HCT116 (cell line): ENCODE results near the gene KCNH6. TPM values are rescaled to one million over a fixed set of nuclear protein-coding genes. Genes with fewer than 3 reads are reported as not detected.
A peak's percentile ranks its signal among the peaks of the same experiment; 100 is the strongest.

Source experiments
- ATAC-seq: fragments of 200-7000 bp; cut with Tn5 transposase; 2 replicates; pipeline ENCODE4 v1.9.1; 2020; ENCODE audit warnings: mild to moderate bottlenecking, moderate library complexity
- BruUV-seq: library from RNA; stranded (reverse); fragments of 400-500 nt; replicated peaks from 2 replicates; lab custom pipeline; 2021; lab: Mats Ljungman, UMichigan
- CTCF ChIA-PET: fragments of 300-600 bp; sonication (Branson Sonifier 250); formaldehyde crosslinking; loops from one replicate; lab custom pipeline; 2021; ENCODE audit warnings: antibody characterized with exemption; lab: Charles Lee
- POLR2A ChIA-PET: fragments of 300-600, 350-600 bp; sonication (Branson Sonifier 250); formaldehyde crosslinking; loops from one replicate; lab custom pipeline; 2021; ENCODE audit warnings: antibody characterized with exemption; lab: Charles Lee
- RAD21 ChIA-PET, 2 experiments: fragments of 300-600 bp; sonication (Branson Sonifier 250); formaldehyde crosslinking; loops; one replicate each; lab custom pipeline; 2023; ENCODE audit warnings: low total read pairs in 2 of 2; ENCODE audit not compliant: uncharacterized antibody in 2 of 2, unreplicated experiment in 2 of 2, low non-redundant PET in 1 of 2; lab: Charles Lee
- DNase-seq: peaks from one replicate; pipeline ENCODE4 v3.0.0-alpha.2; 2010; ENCODE audit warnings: low read depth, low spot score
- H2AFZ ChIP-seq: fragments of 200-600 bp; shearing (Covaris generic), sonication (generic); 2 replicates; pipeline ENCODE4 v1.6.1; 2017; ENCODE audit warnings: low read depth, mixed run types, mixed read lengths, antibody characterized with exemption, low read length; ENCODE audit not compliant: poor library complexity, severe bottlenecking
- H3K27ac ChIP-seq: 2 replicates; pipeline ENCODE4 v1.5.1; 2012; ENCODE audit warnings: low read depth, low read length
- H3K27me3 ChIP-seq: fragments of 200-600 bp; sonication (generic); 2 replicates; pipeline ENCODE4 v1.6.1; 2016; ENCODE audit warnings: mixed run types, low read length, mixed read lengths; ENCODE audit not compliant: insufficient read depth
- H3K36me3 ChIP-seq, 2 experiments: fragments of 200-500 bp in 1 of 2; fragments of 200-600 bp in 1 of 2; sonication (Bioruptor generic) in 1 of 2; sonication (generic) in 1 of 2; 2 replicates each; pipeline versions ENCODE4 v1.5.1 to v1.6.1; 2014 to 2016; ENCODE audit warnings: low read length in 2 of 2, inconsistent platforms in 1 of 2, mixed read lengths in 1 of 2, mixed run types in 1 of 2; ENCODE audit not compliant: insufficient read depth in 2 of 2, control insufficient read depth in 1 of 2
- H3K4me1 ChIP-seq, 2 experiments: fragments of 200-600 bp in 1 of 2; sonication (generic) in 1 of 2; 2 replicates each; pipeline versions ENCODE4 v1.5.1 to v1.6.1; 2012 to 2017; ENCODE audit warnings: low read length in 2 of 2, inconsistent platforms in 1 of 2, mild to moderate bottlenecking in 1 of 2, mixed read lengths in 1 of 2, mixed run types in 1 of 2, moderate library complexity in 1 of 2; ENCODE audit not compliant: insufficient read depth in 2 of 2, control insufficient read depth in 1 of 2
- H3K4me2 ChIP-seq: fragments of 200-600 bp; sonication (generic); 2 replicates; pipeline ENCODE4 v1.6.1; 2017; ENCODE audit warnings: mixed run types, low read length, mixed read lengths
- H3K4me3 ChIP-seq, 2 experiments: fragments of 200-600 bp in 1 of 2; sonication (generic) in 1 of 2; replicated peaks in 1 of 2; 2 replicates each; pipeline ENCODE4 v1.5.1; 2011 to 2016; ENCODE audit warnings: low read length in 2 of 2, control low read depth in 1 of 2, low read depth in 1 of 2, mild to moderate bottlenecking in 1 of 2, mixed read lengths in 1 of 2, mixed run types in 1 of 2
- H3K79me2 ChIP-seq: fragments of 200-600 bp; sonication (generic); 2 replicates; pipeline ENCODE4 v1.6.1; 2017; ENCODE audit warnings: mild to moderate bottlenecking, mixed run types, low read length, moderate library complexity, mixed read lengths; ENCODE audit not compliant: insufficient read depth
- H3K9ac ChIP-seq: fragments of 200-600 bp; sonication (generic); 2 replicates; pipeline ENCODE4 v1.6.1; 2016; ENCODE audit warnings: low read length, mixed read lengths
- H3K9me2 ChIP-seq: fragments of 200-600 bp; sonication (generic), shearing (Covaris generic); 2 replicates; pipeline ENCODE4 v1.6.1; 2017; ENCODE audit warnings: mixed run types, mild to moderate bottlenecking, moderate library complexity; ENCODE audit not compliant: insufficient read depth
- H3K9me3 ChIP-seq, 2 experiments: fragments of 200-500 bp in 1 of 2; fragments of 200-600 bp in 1 of 2; sonication (Bioruptor generic) in 1 of 2; sonication (generic) in 1 of 2; 2 replicates each; pipeline ENCODE4 v1.6.1; 2014 to 2017; ENCODE audit warnings: low read length in 2 of 2, mixed read lengths in 2 of 2, inconsistent platforms in 1 of 2, low read depth in 1 of 2, mild to moderate bottlenecking in 1 of 2, mixed run types in 1 of 2, moderate library complexity in 1 of 2; ENCODE audit not compliant: control insufficient read depth in 1 of 2, insufficient read depth in 1 of 2
- H4K20me1 ChIP-seq: fragments of 200-600 bp; sonication (generic), shearing (Covaris generic); 2 replicates; pipeline ENCODE4 v1.6.1; 2017; ENCODE audit warnings: mixed run types, mild to moderate bottlenecking, moderate library complexity; ENCODE audit not compliant: insufficient read depth
- CBX3 ChIP-seq: IDR thresholded peaks from 2 replicates; pipeline ENCODE4 v1.6.1; 2012; ENCODE audit warnings: low read depth
- CEBPB ChIP-seq: IDR thresholded peaks from 2 replicates; pipeline ENCODE4 v1.6.1; 2012; ENCODE audit warnings: low read depth
- EGR1 ChIP-seq: IDR thresholded peaks from 2 replicates; pipeline ENCODE4 v1.6.1; 2012; ENCODE audit warnings: low read depth
- ELF1 ChIP-seq: IDR thresholded peaks from 2 replicates; pipeline ENCODE4 v1.6.1; 2012; ENCODE audit warnings: low read depth, borderline replicate concordance
- EZH2 ChIP-seq: fragments of 200-600 bp; sonication (generic); IDR thresholded peaks from 2 replicates; pipeline ENCODE4 v1.6.1; 2017; ENCODE audit warnings: antibody characterized with exemption, mixed run types
- EZH2phosphoT487 ChIP-seq: fragments of 200-600 bp; IDR thresholded peaks from 2 replicates; pipeline ENCODE4 v1.6.1; 2018; ENCODE audit warnings: antibody characterized with exemption, borderline replicate concordance
- FOSL1 ChIP-seq: IDR thresholded peaks from 2 replicates; pipeline ENCODE4 v1.6.1; 2012; ENCODE audit warnings: low read depth
- JUND ChIP-seq: IDR thresholded peaks from 2 replicates; pipeline ENCODE4 v1.6.1; 2012
- POLR2A ChIP-seq: IDR thresholded peaks from 2 replicates; pipeline ENCODE4 v1.7.0; 2011; ENCODE audit warnings: borderline replicate concordance; ENCODE audit not compliant: insufficient read depth, insufficient read length; ENCODE audit errors: extremely low read depth
- POLR2AphosphoS5 ChIP-seq: IDR thresholded peaks from 2 replicates; pipeline ENCODE4 v1.6.1; 2011; ENCODE audit warnings: mild to moderate bottlenecking, low read depth, low read length, moderate library complexity
- RAD21 ChIP-seq: IDR thresholded peaks from 2 replicates; pipeline ENCODE4 v1.6.1; 2012; ENCODE audit warnings: low read depth, mild to moderate bottlenecking
- SIN3A ChIP-seq: IDR thresholded peaks from 2 replicates; pipeline ENCODE4 v1.6.1; 2012; ENCODE audit warnings: low read depth
- SP1 ChIP-seq: IDR thresholded peaks from 2 replicates; pipeline ENCODE4 v1.6.1; 2012; ENCODE audit warnings: low read depth
- TCF7L2 ChIP-seq: IDR thresholded peaks from 2 replicates; pipeline ENCODE4 v1.7.0; 2011; ENCODE audit warnings: borderline replicate concordance, inconsistent platforms; ENCODE audit not compliant: insufficient read depth, insufficient read length; ENCODE audit errors: extremely low read depth
- YY1 ChIP-seq: IDR thresholded peaks from 2 replicates; pipeline ENCODE4 v1.6.1; 2011; ENCODE audit warnings: low read length, low read depth, moderate library complexity, mild to moderate bottlenecking; ENCODE audit not compliant: insufficient replicate concordance; ENCODE audit errors: extremely low read depth
- ZFX ChIP-seq: fragments of 450-650 bp; IDR thresholded peaks from 2 replicates; pipeline ENCODE4 v1.6.1; 2017
- intact Hi-C: fragments of 100-400 bp; cut with micrococcal nuclease; formaldehyde crosslinking; loops from 2 replicates; pipeline ENCODE4 v1.10.0; 2022
- total RNA-seq: library from RNA; stranded (reverse); gene quantifications from one replicate; pipeline ENCODE4 v1.2.1, GENCODE V29; 2021; ENCODE audit not compliant: unreplicated experiment
- TF ChIP-seq, protein P1 (sequence below): IDR thresholded peaks from 2 replicates; pipeline ENCODE4 v1.6.1; 2012
- TF ChIP-seq, protein P2 (sequence below): IDR thresholded peaks from 2 replicates; pipeline ENCODE4 v1.6.1; 2012; ENCODE audit warnings: low read depth
- TF ChIP-seq, protein P3 (sequence below): IDR thresholded peaks from 2 replicates; pipeline ENCODE4 v1.6.1; 2011; ENCODE audit warnings: mild to moderate bottlenecking, low read length, moderate library complexity; ENCODE audit not compliant: insufficient replicate concordance; ENCODE audit errors: extremely low read depth
- TF ChIP-seq, protein P4 (sequence below): IDR thresholded peaks from 2 replicates; pipeline ENCODE4 v1.6.1; 2012

The KCNH6 gene
- total RNA-seq, 1 experiment from 2014 or later, result not detected

DNA sequence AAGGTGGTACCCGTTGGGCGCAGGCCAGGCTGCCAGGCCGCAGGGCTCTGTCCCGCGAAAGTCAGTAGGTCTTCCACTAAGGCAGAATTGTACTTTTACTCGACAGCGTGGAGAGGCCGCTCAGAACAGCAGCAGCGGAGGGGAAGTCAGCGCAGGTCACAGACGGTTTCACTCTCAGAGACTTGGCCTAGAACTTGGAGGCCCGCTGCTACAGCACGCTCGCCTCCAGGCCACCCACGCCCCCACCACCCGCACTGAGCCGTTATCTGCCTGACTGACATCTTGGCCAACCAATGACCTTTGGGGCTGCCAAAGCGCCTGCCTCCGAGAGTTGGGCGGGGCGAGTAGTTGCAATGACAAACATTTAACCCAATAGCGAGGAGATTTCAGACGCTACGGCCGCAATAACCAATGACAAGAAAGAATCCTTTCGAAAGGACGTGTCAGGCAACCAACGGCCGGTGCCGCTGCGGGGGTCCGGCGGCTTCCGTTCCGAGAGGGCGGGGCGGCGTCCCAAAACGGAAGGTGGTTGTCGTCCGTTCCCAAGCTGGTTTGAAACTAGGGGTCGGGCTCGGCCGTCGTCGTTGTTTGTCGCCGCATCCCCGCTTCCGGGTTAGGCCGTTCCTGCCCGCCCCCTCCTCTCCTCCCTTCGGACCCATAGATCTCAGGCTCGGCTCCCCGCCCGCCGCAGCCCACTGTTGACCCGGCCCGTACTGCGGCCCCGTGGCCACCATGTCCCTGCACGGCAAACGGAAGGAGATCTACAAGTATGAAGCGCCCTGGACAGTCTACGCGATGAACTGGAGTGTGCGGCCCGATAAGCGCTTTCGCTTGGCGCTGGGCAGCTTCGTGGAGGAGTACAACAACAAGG, 27.0 kb downstream of the KCNH6 start, which contains the start of gene DCAF7:
Gene DCAF7, plus strand, starts transcription at position 532 of the 871 bp plus-strand sequence. Its CDS starts 201 bp downstream, at position 733.
- intact Hi-C loops, result loop anchor here (5.0 kb wide), 1 partner anchor 52 kb away; the partner anchor contains the start of gene TACO1
- no peaks in the 10 kb centered on the region for H3K9me3 ChIP-seq
- peaks cover 0 to 7% of the 10 kb centered on the region in 2 experiments; a peak in 1 of 4 replicates for H3K36me3 ChIP-seq
- POLR2A ChIA-PET, result interaction anchor here (1.3 kb wide), 1 partner anchor 22 kb away, joined by 4 read pairs; no protein-coding TSS in a partner anchor
- H3K79me2 ChIP-seq, result peaks cover 53% of the 10 kb centered on the region
- peak within 1 kb of the TSS; percentile 60 for H2AFZ ChIP-seq
- RAD21 ChIA-PET, result no interaction called here
- ATAC-seq, result peak; percentile 94
- peak within 1 kb of the TSS; percentile 89 for H3K27ac ChIP-seq
- H4K20me1 ChIP-seq, result 0 out of 2 replicates have a peak, but pooled peaks cover 13% of the 10 kb centered on the region
- no TSS peak for BruUV-seq
- H3K4me2 ChIP-seq, result peak within 1 kb of the TSS; percentile 90
- DNase-seq, result peak; percentile 100
- H3K27me3 ChIP-seq, result no peaks in the 10 kb centered on the region
- peak within 1 kb of the TSS; percentile 83 for H3K9ac ChIP-seq
- peak within 1 kb of the TSS; percentile 71 to 76 for H3K4me3 ChIP-seq
- peaks cover 12 to 20% of the 10 kb centered on the region in 2 experiments for H3K4me1 ChIP-seq
- CTCF ChIA-PET, result interaction anchor here (0.9 to 1.5 kb wide), 4 partner anchors 62 to 124 kb away, joined by 3 to 5 read pairs (median 4); no protein-coding TSS in a partner anchor
- no peaks in the 10 kb centered on the region for H3K9me2 ChIP-seq
- TF ChIP-seq EGR1, result peak; percentile 99
- peak; percentile 92 for TF ChIP-seq POLR2A
- TF ChIP-seq, protein P1, sequence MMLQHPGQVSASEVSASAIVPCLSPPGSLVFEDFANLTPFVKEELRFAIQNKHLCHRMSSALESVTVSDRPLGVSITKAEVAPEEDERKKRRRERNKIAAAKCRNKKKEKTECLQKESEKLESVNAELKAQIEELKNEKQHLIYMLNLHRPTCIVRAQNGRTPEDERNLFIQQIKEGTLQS, result no peak
- TF ChIP-seq JUND, result no peak
- TF ChIP-seq, protein P2, sequence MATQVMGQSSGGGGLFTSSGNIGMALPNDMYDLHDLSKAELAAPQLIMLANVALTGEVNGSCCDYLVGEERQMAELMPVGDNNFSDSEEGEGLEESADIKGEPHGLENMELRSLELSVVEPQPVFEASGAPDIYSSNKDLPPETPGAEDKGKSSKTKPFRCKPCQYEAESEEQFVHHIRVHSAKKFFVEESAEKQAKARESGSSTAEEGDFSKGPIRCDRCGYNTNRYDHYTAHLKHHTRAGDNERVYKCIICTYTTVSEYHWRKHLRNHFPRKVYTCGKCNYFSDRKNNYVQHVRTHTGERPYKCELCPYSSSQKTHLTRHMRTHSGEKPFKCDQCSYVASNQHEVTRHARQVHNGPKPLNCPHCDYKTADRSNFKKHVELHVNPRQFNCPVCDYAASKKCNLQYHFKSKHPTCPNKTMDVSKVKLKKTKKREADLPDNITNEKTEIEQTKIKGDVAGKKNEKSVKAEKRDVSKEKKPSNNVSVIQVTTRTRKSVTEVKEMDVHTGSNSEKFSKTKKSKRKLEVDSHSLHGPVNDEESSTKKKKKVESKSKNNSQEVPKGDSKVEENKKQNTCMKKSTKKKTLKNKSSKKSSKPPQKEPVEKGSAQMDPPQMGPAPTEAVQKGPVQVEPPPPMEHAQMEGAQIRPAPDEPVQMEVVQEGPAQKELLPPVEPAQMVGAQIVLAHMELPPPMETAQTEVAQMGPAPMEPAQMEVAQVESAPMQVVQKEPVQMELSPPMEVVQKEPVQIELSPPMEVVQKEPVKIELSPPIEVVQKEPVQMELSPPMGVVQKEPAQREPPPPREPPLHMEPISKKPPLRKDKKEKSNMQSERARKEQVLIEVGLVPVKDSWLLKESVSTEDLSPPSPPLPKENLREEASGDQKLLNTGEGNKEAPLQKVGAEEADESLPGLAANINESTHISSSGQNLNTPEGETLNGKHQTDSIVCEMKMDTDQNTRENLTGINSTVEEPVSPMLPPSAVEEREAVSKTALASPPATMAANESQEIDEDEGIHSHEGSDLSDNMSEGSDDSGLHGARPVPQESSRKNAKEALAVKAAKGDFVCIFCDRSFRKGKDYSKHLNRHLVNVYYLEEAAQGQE, result no peak
- TF ChIP-seq, protein P3, sequence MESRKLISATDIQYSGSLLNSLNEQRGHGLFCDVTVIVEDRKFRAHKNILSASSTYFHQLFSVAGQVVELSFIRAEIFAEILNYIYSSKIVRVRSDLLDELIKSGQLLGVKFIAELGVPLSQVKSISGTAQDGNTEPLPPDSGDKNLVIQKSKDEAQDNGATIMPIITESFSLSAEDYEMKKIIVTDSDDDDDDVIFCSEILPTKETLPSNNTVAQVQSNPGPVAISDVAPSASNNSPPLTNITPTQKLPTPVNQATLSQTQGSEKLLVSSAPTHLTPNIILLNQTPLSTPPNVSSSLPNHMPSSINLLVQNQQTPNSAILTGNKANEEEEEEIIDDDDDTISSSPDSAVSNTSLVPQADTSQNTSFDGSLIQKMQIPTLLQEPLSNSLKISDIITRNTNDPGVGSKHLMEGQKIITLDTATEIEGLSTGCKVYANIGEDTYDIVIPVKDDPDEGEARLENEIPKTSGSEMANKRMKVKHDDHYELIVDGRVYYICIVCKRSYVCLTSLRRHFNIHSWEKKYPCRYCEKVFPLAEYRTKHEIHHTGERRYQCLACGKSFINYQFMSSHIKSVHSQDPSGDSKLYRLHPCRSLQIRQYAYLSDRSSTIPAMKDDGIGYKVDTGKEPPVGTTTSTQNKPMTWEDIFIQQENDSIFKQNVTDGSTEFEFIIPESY, result peak; percentile 57
- TF ChIP-seq EZH2, result no peak
- no peak; the same call in 1 of the 2 replicates for TF ChIP-seq ELF1
- no peak for TF ChIP-seq CEBPB
- TF ChIP-seq, protein P4, sequence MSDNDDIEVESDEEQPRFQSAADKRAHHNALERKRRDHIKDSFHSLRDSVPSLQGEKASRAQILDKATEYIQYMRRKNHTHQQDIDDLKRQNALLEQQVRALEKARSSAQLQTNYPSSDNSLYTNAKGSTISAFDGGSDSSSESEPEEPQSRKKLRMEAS, result peak; percentile 89
- TF ChIP-seq POLR2AphosphoS5, result peak; percentile 93
- no peak for TF ChIP-seq RAD21
- peak; percentile 98 for TF ChIP-seq ZFX
- TF ChIP-seq YY1, result peak; percentile 23
- no peak for TF ChIP-seq FOSL1
- TF ChIP-seq TCF7L2, result no peak
- no peak for TF ChIP-seq CBX3
- peak; percentile 68; the same call in 1 of the 2 replicates for TF ChIP-seq SIN3A
- peak; percentile 100 for TF ChIP-seq SP1
- no peak for TF ChIP-seq EZH2phosphoT487
